IPS DF 4.7 (cell line): ENCODE results near the gene CHIT1.

ENCODE experiments used
- DNase-seq: peaks from one replicate; pipeline ENCODE4 v3.0.0-alpha.2; 2013; ENCODE audit warnings: low spot score; ENCODE audit errors: extremely low read depth

Gene CHIT1

DNA sequence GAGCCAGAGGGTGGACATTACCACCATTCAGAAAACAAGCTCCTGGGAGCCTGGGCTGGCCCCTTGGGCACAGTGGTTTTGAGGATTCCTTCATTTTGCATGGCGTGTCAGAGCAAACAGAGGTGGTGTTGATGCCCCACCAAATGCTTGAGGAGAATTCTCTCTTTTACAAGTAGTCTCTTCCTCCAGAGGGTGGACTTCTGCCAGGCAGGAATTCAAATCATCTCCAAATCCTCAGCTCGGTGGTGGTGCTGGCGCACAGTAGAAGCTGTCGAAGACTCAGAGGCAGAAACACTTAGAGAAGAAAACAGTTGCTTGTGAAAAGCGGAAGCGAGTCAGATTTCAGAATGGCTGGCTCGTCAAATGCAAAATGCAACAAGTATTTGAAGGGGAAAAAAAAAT, 39.5 kb downstream of the CHIT1 start:
- DNase-seq = no peak

DNA sequence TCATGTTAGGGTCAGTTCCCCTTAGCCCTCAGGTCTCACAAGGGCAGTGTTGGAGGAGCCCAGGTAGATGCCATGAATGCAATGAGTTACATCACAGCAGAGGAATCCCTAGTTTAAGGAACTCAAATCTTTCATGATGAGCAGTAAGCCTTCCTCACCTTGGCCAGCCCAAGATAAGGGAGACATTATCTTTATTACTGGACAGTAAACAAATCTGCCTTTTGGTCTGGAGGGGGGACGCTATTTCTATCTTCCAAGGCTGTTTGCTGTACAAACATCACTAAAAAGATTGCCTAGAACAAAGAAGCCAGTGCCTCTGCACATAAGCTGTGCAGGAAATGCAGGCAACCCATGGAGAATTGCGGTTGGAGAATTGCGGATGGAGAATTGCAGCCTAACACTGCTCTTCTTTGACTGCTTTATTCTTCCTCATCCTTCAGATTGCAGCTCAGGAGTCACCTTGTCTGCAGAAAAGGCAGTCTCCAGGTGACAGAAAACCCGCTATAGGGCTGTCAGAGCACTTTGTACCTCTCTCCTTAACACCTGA, 40.7 kb downstream of the CHIT1 start:
- no peak for DNase-seq

DNA sequence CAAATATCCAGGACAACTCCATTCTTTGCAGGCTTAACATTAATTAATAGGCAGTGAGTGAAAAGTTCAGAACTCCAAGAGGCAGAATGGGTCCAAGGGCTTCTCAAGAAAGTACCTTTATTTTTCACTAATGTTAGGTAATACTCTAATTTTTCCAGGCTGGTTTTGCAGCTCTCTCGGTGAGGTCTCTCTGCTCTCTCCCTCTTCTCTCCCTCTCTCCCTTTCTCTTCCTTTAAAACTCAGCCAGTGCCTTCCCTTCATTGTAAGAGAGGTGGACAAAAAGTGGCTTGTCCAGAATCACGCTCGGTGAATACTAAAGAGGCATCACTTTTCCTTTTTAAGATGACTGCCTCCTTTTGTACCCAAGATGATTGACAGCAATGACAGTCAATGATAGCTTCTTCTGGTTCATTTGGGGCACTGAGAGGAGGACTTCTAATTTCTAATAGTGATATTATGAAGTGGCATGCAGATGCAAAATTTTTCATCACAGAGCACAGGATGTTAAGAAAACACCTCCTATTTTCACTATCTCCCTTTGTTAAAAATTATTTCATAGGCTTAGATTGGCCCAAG, 41.7 kb downstream of the CHIT1 start:
- no peak for DNase-seq

DNA sequence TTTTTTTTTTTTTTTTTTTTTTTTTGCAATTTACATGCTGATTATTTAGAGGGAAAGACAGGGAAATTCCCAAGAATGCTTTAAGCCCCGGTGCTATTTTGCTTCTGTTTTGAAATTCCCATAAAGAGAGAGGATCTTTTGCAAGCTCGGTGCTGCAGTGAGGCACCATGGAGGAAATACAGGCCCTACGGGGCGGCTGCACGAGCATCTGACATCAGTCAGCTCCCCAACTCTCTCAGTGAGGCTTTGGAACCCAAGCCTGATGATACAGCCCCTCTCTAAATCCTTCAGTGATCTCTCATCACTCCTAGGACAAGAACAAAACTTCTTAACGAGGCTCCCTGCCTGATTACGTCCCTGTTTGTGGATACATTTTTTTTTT, 42.2 kb downstream of the CHIT1 start:
- no peak for DNase-seq

DNA sequence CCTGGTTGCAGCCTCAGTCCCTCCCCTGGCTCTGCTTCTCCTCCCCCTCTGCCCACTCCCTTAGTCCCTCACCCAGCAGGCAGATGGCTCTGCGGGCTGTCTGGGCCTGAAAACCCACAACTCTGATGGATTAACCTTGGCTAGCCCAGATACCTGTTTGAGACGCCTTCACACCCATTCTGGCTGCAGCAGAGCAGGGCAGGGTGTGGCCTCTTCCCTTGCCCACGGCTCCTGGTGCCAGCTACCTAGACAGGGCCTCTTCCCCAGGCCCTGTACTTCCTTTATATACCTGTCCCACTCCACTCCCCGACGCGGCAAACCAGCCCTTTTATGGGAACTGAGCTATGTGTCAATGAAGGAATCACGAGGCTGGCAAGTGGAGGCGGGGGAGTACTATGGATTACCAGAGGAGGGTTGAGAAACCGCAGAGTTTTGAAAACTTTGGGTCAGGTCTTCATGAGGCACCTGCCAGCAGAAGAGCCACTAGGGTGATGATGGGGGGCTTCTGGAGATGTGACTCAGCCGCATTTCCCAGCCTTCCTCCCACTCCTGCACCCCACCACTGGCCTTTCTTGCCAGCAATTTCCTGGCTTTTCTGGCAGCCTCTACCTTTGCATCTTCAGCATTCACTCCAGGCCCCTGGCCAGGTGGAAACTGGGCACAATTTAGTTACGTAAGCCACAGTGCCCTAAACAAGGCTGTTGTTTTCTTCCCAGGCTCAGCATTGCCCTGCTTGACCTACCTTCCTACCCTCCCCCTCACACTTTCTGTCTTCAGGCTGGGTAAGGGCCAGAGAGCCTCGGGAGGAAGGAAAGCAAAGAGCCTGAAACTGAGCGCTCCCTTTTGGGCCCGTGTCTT, 42.8 kb downstream of the CHIT1 start, which contains the start of gene CHI3L1:
Gene CHI3L1, minus strand, starts transcription at position 259 of the 858 bp plus-strand sequence. Its CDS starts 81 bp downstream, at position 178.
- no peak for DNase-seq

DNA sequence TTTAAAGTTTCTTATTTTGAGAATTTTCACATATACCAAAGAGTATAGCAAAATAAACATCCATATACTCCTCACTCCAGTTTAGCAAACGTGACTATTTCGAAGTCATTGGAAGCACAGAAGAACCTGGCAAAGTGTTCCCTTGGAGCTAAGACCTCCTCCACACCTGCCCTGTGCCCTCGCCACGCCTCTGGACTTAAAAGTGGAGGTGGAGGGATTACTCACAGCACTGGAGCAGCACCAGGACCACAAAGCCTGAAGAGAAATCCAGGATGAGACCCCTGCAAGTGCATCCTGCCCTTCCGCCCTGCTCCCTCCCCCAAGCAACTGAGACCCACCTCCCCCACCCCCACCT, 43.4 kb downstream of the CHIT1 start:
- DNase-seq = no peak

DNA sequence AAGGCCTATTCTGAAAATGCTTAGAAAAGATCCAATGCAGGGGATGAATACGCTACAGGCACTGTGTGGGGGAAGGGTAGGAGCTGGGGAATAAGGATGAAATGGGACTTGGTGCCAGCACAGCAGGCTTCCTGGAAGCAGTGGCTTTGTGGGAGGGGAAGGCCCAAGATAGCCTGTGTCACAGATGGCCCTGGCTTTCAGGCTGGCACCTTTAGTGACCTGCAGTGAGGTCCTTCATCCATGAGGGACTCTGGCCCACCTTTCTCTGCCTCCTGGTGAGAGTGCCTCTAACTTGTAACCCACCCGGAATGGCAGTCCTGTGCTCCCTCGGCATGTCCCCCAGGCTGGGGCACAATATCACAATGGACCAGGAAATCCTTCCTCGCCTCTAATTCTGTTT, 43.9 kb downstream of the CHIT1 start:
- DNase-seq = no peak

DNA sequence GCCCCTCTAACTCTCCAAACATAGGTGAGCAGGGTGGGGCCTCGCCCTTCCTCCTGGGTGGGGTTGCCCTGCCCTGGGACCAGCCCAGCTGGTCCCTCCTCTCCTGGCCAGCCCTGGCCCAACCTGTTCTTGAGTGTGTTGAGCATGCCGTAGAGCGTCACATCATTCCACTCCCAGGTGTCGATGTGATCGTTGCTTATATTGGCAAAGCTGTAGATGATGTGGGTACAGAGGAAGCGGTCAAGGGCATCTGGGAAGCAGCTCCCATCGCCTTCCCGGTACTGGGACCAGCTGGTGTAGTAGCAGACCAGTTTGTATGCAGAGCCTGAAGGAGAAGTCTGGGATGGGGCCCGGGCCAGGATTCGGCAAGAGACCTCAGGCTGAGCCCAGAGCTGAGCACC, 44.4 kb downstream of the CHIT1 start:
- no peak for DNase-seq

DNA sequence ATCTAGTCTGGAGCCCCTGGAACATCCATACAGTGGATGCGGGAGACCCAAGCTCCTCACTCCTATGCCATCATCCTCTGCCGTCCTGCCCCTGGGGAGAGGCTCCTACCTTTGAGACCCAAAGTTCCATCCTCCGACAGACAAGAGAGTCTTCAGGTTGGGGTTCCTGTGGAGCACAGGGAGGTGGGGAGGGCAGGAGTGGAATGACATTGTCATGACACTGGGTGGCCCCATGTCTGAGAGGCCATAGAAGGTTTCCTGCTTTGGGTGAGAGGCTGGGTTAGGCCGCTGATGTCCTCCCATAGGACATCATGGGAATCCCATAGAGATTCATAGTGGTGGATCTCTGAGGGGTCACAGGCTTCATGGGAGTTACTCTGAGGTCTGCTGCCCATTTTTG, 45.0 kb downstream of the CHIT1 start:
- DNase-seq = no peak

DNA sequence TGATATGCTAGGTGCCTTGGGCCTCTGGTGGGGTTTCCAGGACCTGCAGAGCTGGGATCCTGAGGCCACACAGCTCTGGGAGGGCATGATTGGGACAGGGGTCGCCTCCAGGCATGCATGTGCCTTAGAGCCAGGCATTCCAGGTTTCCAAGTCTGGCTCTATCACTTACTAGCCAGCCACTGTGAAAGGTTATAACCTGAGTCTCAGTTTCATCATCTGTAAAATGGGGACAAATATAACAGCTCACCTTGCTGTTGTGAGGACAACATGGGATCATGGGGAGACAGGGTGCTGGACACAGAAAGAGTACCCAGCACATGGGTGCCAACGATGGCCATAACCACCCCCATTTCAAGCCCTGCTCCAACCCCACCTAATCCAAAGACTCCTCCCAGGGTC, 45.6 kb downstream of the CHIT1 start:
- no peak for DNase-seq

DNA sequence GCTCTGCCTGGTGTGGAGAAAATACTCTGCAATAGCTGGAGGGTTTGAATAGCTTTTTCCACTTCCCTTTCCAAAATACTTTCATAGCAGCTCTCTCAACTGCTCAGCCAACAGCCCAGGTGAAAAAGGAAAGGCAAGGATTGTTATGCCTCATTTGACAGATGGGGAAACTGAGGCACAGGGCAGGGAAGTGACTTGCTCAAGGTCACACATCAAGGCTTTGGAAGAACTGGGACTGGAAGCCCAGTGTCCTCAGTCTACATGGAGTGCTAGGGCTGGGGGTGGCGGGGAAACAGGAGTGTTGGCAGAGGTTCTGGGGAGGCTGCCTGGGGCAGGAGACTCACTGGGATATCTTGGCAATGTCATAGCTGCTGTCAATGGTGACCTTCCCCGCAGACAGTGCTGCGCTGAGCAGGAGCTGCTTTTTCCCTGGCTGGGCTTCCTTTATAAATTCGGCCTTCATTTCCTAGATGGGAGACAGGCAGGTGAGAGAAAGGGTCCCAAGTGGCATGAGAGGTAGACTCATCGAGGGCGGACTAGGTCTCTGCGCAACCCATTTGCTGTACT, 47.0 kb downstream of the CHIT1 start:
- DNase-seq = no peak

DNA sequence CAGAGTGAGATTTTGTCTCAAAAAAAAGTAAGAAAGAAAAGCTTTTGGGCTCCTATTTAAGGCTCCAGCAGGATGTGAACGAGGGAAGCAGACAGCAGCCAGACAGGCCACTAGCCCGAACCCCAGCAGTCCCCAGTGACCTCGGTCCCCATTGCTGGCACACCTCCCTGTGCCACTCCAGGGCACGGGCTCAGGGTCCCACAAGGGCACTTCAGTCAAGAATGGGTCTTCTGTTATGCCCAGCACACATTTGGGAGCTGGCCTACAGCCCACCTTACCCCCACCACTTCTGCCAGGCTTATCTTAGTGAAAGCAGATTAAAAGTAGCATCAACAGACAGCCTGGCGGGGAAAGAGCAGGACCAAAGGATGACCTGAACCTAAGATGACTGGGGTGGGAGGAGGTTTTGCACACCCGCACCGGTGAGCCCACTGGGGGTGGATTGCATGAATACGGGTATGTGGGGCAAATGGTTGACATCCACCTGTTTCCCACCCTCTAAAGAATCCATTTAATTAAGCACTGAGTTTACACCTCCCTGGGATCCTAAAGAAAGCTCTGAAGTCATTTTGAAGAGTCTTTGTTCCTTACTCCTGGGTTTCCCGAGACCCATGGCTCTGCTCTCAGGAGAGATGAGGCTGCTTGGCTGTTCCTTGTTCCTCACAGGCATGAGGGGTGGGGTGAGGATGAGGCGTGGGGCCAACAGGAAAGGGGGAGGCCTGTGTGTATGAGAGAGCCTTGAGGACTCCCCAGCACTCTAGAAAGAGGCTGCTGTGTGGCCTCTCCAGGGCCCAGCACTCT, 47.7 kb downstream of the CHIT1 start:
- DNase-seq = no peak

DNA sequence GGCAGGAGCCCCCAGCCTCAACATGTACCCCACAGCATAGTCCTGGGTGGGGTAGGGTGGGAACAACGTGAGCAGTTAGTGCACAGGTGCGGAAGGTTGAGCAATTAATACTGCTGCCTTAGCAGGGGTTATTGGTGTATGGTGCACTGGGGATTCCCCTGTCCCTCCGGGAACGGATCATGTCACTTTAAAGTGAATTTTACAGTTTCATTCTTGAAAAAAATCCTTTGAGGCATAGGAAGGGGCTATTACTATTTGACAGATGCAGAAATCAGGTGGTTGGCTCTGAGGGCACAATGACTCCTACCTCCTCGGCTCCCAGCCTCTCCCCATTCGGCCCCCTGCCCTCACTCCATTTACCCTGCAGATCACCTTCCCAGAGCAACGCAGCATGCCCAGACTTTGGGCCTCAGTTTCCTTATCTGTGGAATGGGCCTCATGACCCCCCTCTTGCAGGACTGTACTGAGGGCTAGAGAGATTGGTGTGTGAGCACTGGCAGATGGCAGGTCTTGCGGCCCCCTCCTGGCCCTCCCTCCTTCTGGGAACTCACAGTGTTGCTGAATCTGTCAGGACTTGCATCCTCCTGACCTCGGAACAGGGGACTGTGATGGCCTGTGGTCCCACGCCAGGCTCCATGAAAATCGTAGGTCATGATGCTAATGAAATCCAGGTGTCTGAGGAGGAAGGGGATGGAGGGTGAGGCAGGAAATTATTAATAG, 48.7 kb downstream of the CHIT1 start:
- DNase-seq = no peak

DNA sequence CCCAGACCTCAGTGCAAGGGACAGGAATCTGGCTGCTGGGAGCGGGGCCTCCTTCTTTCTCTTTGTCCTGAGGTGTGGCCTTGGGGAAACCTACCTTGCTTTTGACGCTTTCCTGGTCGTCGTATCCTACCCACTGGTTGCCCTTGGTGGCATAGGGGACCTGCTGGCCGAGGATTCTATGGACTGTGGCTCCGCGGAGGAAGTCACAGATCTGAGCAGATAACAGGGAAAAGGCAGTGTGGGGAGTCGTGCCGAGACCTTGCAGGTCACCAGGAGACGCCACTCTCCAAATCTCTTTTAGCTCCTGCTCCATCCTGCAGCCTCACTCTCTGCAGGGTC, 49.8 kb downstream of the CHIT1 start:
- no peak for DNase-seq

DNA sequence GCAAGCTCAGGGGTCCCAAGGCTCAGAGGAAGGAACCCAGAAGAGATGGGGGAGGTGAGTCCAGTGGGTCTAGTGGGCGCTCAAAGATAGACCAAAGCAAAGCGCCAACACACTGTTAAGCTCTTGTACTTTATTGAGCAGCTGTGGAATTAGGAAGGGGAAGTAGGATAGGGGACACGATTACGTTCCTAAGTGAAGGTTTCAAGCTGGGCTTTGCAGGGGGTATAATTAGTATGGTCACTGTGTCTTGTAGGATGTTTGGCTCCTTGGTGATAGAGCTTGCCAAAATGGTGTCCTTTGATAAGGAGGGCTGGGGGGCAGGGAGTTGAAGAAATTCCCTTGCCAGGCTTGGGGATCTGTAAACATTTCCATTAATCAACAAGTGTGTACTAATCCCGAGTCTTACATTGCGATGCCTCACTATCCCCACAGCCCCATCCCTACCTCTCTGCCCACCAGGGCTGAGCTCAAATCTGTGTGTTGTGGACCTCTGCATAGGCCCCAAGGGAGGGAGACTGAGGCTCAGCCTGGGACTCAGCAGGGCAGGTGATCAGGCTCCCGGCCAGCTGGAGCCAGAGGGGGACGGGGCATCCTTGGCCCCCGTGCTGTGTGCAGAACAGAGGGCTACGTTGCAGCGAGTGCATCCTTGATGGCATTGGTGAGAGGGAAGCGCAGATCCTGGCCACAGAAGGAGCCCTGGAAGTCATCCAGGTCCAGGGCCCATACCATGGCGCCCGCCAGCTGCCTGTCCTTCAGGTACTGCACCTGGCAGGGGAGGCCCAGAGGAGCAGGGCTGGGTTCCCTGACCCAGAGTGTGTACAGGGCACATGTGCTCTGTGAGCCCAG, 50.4 kb downstream of the CHIT1 start:
- no peak for DNase-seq

DNA sequence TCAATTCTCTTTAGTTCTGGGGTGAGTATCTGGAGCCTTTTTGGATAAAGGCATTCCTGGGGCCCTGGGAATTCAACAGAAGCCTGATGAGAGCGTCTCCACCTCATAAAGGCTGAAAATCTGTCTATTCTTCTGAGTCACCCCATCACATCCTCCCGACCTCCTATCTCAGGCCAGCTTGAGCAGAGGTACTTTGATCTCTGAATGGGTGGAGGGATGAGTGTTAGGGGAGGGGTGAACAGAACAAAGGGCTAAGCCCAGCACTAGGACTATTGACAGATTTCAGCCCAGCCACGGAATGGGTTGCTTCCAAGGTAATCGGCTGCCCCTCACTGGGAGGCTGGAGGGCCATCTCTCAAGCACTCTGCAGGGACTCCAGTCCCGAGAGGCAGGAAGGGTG, 51.4 kb downstream of the CHIT1 start:
- no peak for DNase-seq

DNA sequence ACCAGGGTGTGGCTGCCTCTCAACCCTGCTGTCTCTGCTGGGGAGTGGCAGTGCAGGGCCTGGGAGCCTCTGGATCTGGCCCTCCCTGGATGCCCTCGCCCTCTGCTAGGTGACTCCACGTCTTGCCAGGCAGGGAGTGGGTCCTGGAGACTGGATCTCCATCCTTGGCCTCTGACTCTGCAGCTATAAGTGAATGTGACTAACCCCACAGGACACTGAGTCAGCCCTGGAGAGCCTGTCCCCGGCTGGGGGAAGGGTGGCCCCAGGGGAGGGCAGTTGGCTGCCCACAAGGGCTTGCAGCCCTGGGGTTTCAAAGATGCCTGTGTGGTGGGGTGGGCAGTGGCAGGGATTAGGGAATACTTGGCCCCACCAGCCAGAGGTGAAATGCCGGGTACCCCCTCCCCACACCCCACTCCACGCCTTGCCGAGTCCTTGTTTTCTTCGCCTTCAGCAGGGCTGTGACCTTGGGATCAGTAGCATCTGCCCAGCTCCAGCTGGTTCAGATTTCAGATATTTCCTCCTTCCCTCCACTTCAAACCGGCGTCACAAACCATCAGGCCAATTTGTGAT, 51.9 kb downstream of the CHIT1 start:
- DNase-seq = no peak

DNA sequence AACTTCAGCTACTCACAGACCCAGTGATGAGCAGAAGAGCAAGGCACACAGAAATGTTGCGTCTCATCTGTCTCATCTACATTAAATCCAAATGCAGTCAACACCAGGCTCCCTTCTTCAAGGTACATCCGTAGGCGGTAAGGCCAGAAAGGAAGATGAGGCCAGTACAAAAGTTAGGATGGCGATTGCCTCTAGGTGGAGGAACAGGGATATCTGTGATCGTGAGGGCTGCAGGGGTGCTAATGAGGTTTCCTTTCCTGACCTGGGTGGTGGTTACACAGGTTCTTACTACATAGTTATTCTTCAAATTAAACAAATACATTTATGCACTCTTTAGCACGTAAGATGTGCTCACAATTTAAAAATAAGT, 52.5 kb downstream of the CHIT1 start:
- DNase-seq = no peak

DNA sequence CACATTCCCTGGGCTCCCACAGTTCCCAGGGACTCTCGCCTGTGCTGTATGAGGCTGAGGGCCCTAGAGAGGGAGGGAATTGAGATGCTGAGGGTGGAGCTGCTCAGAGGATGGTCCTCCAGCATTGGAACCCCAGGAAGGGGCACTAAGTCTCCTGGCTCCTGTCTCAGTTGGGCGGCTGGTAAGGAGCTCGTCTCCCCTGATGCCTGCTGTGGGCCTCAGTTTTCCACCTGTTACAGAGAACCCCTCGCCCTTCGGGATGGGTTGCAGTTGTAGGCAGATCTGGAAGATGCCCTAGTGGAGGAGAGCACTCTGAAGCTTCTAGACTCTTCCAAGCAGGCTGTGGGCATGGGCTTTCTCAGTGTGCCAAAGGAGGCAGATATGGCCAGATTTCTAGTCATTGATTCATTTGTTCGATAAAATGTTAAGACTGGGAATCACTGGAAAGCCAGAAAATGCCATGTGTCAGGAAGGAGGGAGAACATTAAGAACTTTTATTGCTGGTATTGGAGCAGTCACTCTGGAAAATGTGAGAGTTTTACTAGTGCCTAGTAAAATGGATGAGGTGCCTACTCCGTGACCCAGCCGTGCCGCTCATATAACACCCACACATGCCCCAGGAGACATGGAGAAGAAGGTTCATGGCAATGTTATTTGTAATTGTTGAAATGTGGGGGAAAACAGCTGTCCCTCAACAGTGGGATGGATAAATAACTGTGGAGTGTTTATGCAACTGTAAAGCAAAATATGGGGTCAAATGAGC, 53.0 kb downstream of the CHIT1 start:
- no peak for DNase-seq
